NCI-H2029 treated with DMSO at 0.1 percent for 48 hours (cell line): ENCODE results near the gene IVD.
"Not testable (repeated sequence)": the region's sequence is repeated elsewhere in the genome, so short reads cannot be mapped to it uniquely, and the experiment has no call there.

Experiments used
- DNase-seq: peaks from one replicate; lab custom pipeline; 2025; lab: John Stamatoyannopoulos, UW

Gene IVD

GRCh38 chr15:40439960-40440742 lies 34.6 kb downstream of the IVD start:
- no peak for DNase-seq

DNA sequence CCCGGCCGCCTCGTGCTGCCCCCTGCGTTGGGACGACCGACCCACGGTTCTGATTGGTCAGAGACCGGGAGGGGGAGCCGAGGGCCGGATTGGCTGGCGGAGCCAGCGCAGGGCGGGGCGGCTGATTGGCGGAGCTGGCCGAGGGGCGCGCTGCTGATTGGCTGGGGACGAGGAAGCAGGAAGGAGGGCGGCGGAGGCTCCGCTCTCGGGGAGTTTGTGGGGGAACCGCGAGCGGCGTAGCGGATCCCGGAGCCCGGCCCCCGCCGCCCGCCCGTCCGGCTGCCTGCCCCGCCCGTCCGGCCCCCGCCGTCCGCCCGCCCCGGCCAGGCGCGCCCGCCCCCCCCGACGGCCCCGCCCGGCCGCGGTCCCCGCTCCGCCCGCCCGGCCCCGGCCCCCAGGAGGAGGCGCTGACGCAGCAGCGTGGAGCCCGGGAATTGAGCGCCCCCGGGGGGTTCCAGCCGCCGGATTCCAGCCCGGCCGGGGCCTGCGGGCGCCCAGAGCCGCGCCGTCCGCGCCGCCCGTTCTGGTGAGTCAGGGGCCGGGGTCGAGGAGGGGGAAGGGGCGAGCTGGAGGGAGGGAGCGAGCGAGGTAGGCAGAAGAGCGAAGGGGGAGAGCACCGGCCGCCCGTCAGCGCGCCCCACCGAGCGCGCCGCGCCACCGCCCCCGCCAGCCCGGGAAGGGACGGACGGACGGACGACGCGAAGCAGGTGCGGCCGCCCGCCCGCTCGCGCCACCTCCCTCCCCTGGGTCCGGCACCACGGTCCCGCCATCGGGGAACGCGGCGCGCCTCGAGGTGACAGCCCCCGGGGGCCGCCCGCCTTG lies 35.4 kb downstream of the IVD start, which contains the start of gene BAHD1:
Gene BAHD1, plus strand, starts transcription at position 211 of the 822 bp plus-strand sequence. CDS start 17,512 bp downstream, outside the sequence.
- DNase-seq, result peak; percentile 37

- DNase-seq, result no peak
Measured at GRCh38 chr15:40441565-40442531, 36.3 kb downstream of the IVD start.

GRCh38 chr15:40443255-40443654 lies 37.7 kb downstream of the IVD start:
- DNase-seq, result no peak

- DNase-seq, result no peak
Measured at GRCh38 chr15:40443846-40444245, 38.3 kb downstream of the IVD start.

GRCh38 chr15:40444736-40445135 lies 39.1 kb downstream of the IVD start:
- DNase-seq, result no peak

DNA sequence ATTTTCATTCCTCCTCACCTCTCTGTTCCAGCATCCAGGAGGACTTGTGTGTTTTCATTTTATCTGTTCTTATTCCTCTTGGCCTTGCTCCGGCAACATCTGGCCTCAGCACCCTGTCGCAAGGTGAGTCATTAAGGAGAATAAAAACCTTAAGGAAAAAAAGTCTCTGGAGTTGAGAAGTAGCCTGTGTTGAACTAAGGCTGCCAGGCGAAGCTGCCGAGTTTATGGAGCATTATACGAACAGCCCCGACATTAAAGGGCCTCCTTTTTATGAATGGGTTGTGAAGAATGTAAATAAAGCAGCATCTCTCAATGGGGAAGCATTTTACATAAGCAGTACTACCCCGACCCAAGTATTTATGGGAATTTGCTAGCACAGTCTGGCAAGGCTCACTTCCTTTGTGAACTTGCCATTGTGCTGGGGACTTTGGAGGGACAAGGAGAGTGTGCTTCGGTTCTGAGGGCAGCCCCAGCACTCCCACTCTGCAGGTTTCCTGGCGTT lies 39.9 kb downstream of the IVD start:
- no peak for DNase-seq

- DNase-seq, result no peak
Measured at GRCh38 chr15:40446144-40446543, 40.5 kb downstream of the IVD start.

DNA sequence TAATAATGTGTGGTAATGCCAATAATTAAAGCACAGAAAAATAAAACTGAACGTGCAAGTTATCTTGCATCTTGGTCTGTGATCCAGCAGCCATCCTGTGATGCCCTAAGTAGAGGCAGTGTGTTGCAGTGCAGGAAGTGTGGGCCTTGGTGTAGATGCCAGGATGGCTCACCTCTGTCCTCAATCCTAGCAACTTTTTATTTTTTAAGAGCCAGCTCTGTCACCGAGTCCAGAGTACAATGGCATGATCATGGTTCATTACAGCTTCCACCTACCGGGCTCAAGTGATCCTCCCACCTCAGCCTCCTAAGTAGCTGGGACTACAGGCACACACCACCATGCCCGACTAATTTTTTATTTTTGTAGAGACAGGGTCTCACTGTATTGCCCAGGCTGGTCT lies 42.8 kb downstream of the IVD start:
- DNase-seq, result no peak

DNA sequence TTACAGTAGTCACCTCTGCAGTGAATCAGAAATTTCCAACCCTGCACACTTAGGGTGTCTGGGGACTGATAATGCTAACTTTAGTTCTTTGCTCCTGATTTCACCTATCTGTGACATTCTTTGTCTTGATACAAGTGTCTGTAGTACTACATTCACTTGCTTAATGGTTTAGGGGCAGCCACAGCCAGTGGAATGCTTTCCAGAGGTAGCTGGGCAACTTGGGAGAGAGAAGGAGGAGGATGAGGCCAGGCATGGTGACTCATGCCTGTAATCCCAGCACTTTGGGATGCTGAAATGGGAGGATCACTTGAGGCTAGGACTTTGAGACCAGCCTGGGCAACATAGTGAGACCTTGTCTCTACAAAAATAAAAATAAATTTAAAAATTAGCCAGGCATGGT lies 43.7 kb downstream of the IVD start:
- DNase-seq, result no peak

DNA sequence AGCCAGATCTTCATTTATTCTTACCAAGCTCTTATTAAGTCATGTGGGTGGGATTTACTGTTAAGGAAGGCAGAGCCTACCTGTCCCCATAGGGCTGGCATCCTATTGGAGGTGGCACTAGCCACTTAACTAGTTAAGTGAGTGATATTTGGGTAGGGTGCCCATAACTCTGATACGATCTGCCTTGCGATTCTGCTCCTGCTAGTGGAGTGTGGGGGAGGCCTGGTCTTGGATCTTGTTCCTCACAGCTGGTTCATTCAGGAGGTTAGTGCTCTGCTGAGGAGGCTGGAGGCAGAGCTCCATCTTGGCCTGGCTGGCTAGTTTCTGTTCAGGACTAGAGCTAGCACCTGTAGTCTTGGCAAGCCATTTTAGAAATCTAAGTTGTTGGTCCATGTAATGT lies 44.5 kb downstream of the IVD start:
- DNase-seq, result no peak

DNA sequence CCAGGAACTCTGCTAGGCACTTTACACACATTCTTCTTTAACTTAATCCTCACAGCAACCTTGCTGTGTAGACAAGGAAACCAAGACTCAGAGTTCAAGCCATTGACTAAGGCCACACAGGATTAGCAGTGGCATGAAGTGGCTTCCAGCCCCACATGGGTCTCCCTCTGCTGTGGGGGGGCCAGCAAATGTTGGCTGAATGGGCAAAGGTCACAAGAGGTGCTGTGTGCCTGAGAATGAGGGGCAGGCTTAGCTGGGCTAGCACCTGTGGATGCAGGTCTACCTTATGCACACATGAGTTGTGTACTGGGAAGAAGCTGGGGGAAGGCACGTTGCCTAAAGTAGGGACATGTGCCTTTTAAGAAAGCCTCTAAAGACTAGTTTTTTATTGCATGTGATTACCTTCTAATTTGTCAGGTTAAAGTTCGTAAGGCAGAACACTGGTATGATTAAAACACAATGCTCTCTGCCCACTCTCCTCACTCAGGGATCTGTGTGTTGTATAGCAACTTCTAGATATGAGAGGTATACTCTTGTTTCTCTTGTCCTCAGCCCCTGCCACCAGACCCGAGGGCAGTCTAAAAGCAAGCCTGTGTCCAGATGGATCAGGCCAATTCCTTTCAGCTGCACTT lies 46.0 kb downstream of the IVD start:
- DNase-seq, result no peak

GRCh38 chr15:40452296-40453090 lies 46.9 kb downstream of the IVD start:
- no peak for DNase-seq

DNA sequence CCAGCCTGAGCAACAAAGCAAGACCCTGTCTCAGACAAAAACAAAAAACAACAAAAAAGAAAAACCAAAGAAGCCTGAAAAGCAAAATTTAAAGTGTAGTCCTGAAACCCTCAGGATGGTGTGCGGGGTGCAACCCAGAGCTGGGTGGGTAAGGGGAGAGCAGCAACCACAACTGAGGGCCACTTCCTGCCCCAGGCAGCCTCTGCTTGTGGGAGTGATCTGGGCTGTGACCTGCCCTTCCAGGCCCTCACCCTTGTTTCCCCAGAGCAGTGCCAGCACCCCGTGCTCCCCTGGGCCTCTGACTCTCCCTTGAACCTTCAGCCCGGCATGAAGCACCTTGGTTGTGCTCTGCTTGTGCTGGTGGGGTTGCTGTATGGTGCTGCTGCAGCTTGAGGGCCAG lies 48.3 kb downstream of the IVD start:
- DNase-seq, result not testable (repeated sequence)

- DNase-seq, result no peak
Measured at GRCh38 chr15:40454904-40455391, 49.4 kb downstream of the IVD start.

DNA sequence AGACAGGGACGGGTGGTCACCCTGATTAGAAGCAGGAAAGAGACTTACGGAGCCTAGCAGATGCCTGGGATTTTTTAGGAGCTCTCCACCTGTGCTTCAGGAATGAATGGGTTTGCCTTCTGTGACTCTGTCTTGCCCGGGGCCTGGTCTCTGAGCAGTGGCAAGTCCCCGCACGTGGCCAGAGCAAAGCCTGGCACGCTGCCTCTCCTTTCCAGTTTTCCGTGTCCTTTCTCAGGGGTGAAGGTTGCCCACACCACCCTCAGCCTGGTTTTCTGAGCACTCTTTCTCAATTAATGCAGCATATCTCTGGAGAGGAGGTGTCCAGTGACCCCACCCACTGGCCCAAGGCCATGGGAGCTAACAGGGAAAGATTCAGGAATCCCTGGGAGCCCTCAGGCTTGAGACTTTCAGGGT lies 50.7 kb downstream of the IVD start:
- DNase-seq, result no peak

GRCh38 chr15:40456738-40457137 lies 51.1 kb downstream of the IVD start:
- DNase-seq, result no peak

DNA sequence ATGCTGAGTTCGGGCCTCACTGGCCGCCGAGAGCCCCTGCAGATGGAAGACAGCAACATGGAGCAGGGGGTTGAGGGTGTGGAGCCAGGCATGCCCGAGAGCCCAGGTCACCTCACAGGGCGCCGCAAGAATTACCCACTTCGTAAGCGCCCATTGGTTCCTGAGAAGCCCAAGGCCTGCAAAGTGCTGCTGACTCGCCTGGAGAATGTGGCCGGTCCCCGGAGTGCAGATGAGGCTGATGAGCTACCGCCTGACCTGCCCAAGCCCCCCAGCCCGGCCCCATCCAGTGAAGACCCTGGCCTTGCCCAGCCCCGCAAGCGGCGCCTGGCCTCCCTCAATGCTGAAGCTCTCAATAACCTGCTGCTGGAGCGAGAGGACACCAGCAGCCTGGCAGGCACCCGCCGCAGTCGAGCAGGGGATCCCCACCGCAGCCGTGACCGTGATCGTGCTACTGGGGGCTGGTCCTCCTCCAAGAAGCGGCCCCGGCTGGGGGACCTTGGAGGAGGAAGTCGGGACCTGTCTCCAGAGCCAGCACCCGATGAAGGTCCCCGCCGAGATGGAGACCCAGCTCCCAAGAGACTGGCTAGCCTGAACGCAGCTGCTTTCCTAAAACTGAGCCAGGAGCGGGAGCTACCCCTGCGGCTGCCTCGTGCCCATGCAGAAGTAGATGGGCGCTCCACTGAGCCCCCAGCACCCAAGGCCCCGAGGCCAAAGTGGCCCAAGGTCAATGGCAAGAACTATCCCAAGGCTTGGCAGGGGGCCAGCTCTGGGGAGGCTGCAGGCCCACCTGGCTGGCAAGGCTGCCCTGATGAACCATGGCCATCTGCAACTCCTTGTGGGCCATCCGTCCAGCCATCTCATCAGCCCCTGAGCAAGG lies 53.1 kb downstream of the IVD start:
- no peak for DNase-seq

GRCh38 chr15:40459391-40460015 lies 53.9 kb downstream of the IVD start:
- no peak for DNase-seq
